ENCODE data around the gene POLR2C. TPM values are rescaled to one million over a fixed set of nuclear protein-coding genes. Genes with fewer than 3 reads are reported as not detected.

The POLR2C gene
- total RNA-seq, 1 experiment from 2014 or later = 85.6 TPM

- Histone ChIP-seq H3K4me1 (ENCODE audit: insufficient read depth, low read length) (no peaks in the 10 kb centered on the region), H3K56ac (ENCODE audit: insufficient read length, low read depth, low read length) (no peak overlapping the region), H2BK120ac (ENCODE audit: low read depth, low read length, poor library complexity, severe bottlenecking) (no peak overlapping the region), H2BK15ac (ENCODE audit: low read depth, low read length) (no peak overlapping the region), H3K27me3 (ENCODE audit: insufficient read depth, low read length) (no peaks in the 10 kb centered on the region), H2BK12ac (ENCODE audit: insufficient read length, low read depth, low read length) (no peak overlapping the region), H3K27ac (ENCODE audit: insufficient read length, low read depth, low read length) (no peak overlapping the region), H3K4ac (ENCODE audit: low read depth, low read length) (no peak overlapping the region), H3K79me1 (ENCODE audit: insufficient read depth, low read depth, low read length, poor library complexity, severe bottlenecking) (no peaks in the 10 kb centered on the region), H3T11ph (ENCODE audit: low read length) (no peak overlapping the region), H3K18ac (ENCODE audit: insufficient read length, low read depth, low read length) (no peak overlapping the region), H4K8ac (replicated peaks; ENCODE audit: insufficient read length, low read depth, low read length) (no peak overlapping the region), H3K4me2 (ENCODE audit: insufficient read depth, insufficient read length, low read length) (no peak overlapping the region), H4K20me1 (ENCODE audit: control insufficient read depth, insufficient read depth, insufficient read length) (no peaks in the 10 kb centered on the region), H4K91ac (ENCODE audit: insufficient read length, low read depth, low read length) (no peak overlapping the region), H3K79me2 (ENCODE audit: insufficient read depth, low read length) (no peaks in the 10 kb centered on the region), H3K9ac (ENCODE audit: extremely low read depth, insufficient read length, low read length) (no peak overlapping the region), H2AFZ (ENCODE audit: low read length) (no peak overlapping the region), H2AK5ac (ENCODE audit: insufficient read length, low read length) (no peak overlapping the region), H3K9me3 (ENCODE audit: control insufficient read depth, low read depth, low read length) (no peaks in the 10 kb centered on the region), H3K14ac (ENCODE audit: insufficient read depth, low read length) (no peak overlapping the region), H4K5ac (ENCODE audit: insufficient read length, low read depth, low read length) (no peak overlapping the region), H2BK5ac (ENCODE audit: insufficient read length, low read length) (no peak overlapping the region), H3K23ac (ENCODE audit: insufficient read length, low read depth, low read length) (no peak overlapping the region), H2BK20ac (ENCODE audit: low read depth, low read length, poor library complexity, severe bottlenecking) (no peak overlapping the region), H3K23me2 (ENCODE audit: insufficient read length, low read depth, low read length, poor library complexity, severe bottlenecking) (no peaks in the 10 kb centered on the region)
- H3K9me3 Mint-ChIP-seq = peaks cover 0 to 2% of the 10 kb centered on the region in 2 experiments; a peak in 1 of 5 replicates
- peaks cover 0 to 7% (median 2%) of the 10 kb centered on the region in 3 experiments; a peak in 3 of 7 replicates for H3K36me3 Mint-ChIP-seq (ENCODE audit: insufficient read depth in 1 of 3, low read depth in 3 of 3)
- peak overlapping the region in 1 of 3 experiments; percentile 76; a peak in 1 of 7 replicates for H3K27ac Mint-ChIP-seq
- peak; percentile 99 for TF ChIP-seq CTCF (conservative IDR thresholded peaks at IDR 0.05)
- H3K27me3 Mint-ChIP-seq (ENCODE audit: low read depth) = peaks cover 19% of the 10 kb centered on the region
- no peaks in the 10 kb centered on the region for H3K4me1 Mint-ChIP-seq
- whole genome bisulfite sequencing (ENCODE audit: extremely low coverage, insufficient read length, low lambda C conversion rate) = no CpG with 5 or more reads among the region's 10 CpGs
- H3K4me3 Mint-ChIP-seq = no peak overlapping the region; a peak in 1 of 5 replicates
- DNase-seq = peak; percentile 82
Observed at GRCh38 chr16:57519796-57520360, 57.4 kb downstream of the POLR2C start.

Other genes starting within 250 kb of the POLR2C start
- 18.0 and 19.2 TPM in 2 replicates for gene ARL2BP, start 217.4 kb upstream of the POLR2C start, total RNA-seq (2021)
- 1.8 and 2.0 TPM in 2 replicates for gene PLLP, start 178.0 kb upstream of the POLR2C start, total RNA-seq (2021)
- gene CCL22, start 103.9 kb upstream of the POLR2C start, total RNA-seq (2021) = 0.09 TPM in 1 of 2 replicates, not detected in the other
- gene CX3CL1, start 90.2 kb upstream of the POLR2C start, total RNA-seq (2021) = 1.6 and 1.7 TPM in 2 replicates
- gene CCL17, start 57.9 kb upstream of the POLR2C start, total RNA-seq (2021) = not detected in 2 replicates
- 82.8 and 85.3 TPM in 2 replicates for gene CIAPIN1, start 15.3 kb upstream of the POLR2C start, total RNA-seq (2021)
- gene COQ9, start 15.2 kb upstream of the POLR2C start, total RNA-seq (2021) = 31.7 and 32.9 TPM in 2 replicates
- gene DOK4, start 23.8 kb downstream of the POLR2C start, total RNA-seq (2021) = 13.1 and 13.2 TPM in 2 replicates
- 6.6 and 8.2 TPM in 2 replicates for gene CCDC102A, start 73.9 kb downstream of the POLR2C start, total RNA-seq (2021)
- 11.7 and 12.1 TPM in 2 replicates for gene ADGRG5, start 80.0 kb downstream of the POLR2C start, total RNA-seq (2021)
- 0.57 and 1.1 TPM in 2 replicates for gene ADGRG1, start 166.0 kb downstream of the POLR2C start, total RNA-seq (2021)
- gene ADGRG3, start 205.6 kb downstream of the POLR2C start, total RNA-seq (2021) = 0.46 and 0.64 TPM in 2 replicates
- 0.72 TPM in 1 of 2 replicates, not detected in the other for gene DRC7, start 232.1 kb downstream of the POLR2C start, total RNA-seq (2021)

Data from H9 (cell line).